Uterus (tissue), 2 donors: ENCODE results near the gene ZNF738.

ENCODE experiments used
- CTCF ChIP-seq, 4 experiments: fragments of 200-600 bp in 2 of 4; fragments of 450-650 bp in 2 of 4; sonication (generic) in 2 of 4; IDR thresholded peaks; one replicate each; pipeline ENCODE4 v1.5.1; 2016 to 2019; ENCODE audit warnings: antibody characterized with exemption in 4 of 4, mild to moderate bottlenecking in 2 of 4, moderate library complexity in 1 of 4
- POLR2A ChIP-seq, 2 donors: fragments of 450-650 bp; IDR thresholded peaks; one replicate each; pipeline ENCODE4 v1.6.1; 2016; ENCODE audit warnings: antibody characterized with exemption in 2 of 2, mild to moderate bottlenecking in 1 of 2, moderate library complexity in 1 of 2

GRCh38 chr19:21322528-21322927 is 36.3 kb upstream of the ZNF738 start:
- TF ChIP-seq CTCF (IDR thresholded peaks at IDR 0.05): no peak
- no peak for TF ChIP-seq POLR2A (IDR thresholded peaks at IDR 0.05)
